NCI-H510A (cell line): ENCODE data around the gene CA7.
A peak's percentile ranks its signal among the peaks of the same experiment; 100 is the strongest.
"Not testable (repeated sequence)": the region's sequence is repeated elsewhere in the genome, so short reads cannot be mapped to it uniquely, and the experiment has no call there.

Source experiments
- DNase-seq: peaks from one replicate; lab custom pipeline; 2025; lab: John Stamatoyannopoulos, UW

Gene CA7

GRCh38 chr16:66873685-66874055 lies 29.5 kb downstream of the CA7 start:
- no peak for DNase-seq

- DNase-seq = no peak
These were observed 30.0 kb downstream of the CA7 start for GRCh38 chr16:66874079-66874775.

- DNase-seq = no peak
These were observed 33.9 kb downstream of the CA7 start for GRCh38 chr16:66878067-66878466.

GRCh38 chr16:66880288-66881013 lies 36.2 kb downstream of the CA7 start, which contains the start of gene PDP2:
Gene PDP2 (plus strand): TSS chr16:66880515. CDS start chr16:66884285, 3,770 bp downstream.
- peak; percentile 88 for DNase-seq

GRCh38 chr16:66881014-66881417 lies 36.8 kb downstream of the CA7 start:
- no peak for DNase-seq

GRCh38 chr16:66881560-66881959 lies 37.3 kb downstream of the CA7 start:
- DNase-seq = no peak

GRCh38 chr16:66881964-66882508 lies 37.8 kb downstream of the CA7 start:
- DNase-seq = no peak

- DNase-seq = no peak
These were observed 38.5 kb downstream of the CA7 start for GRCh38 chr16:66882702-66883101.

- DNase-seq = no peak
These were observed 41.3 kb downstream of the CA7 start for GRCh38 chr16:66885491-66885890.

- no peak for DNase-seq
These were observed 42.1 kb downstream of the CA7 start for GRCh38 chr16:66886321-66886720.

- DNase-seq = no peak
These were observed 42.7 kb downstream of the CA7 start for GRCh38 chr16:66886914-66887313.

- DNase-seq = no peak
These were observed 44.7 kb downstream of the CA7 start for GRCh38 chr16:66888647-66889615.

- no peak for DNase-seq
These were observed 45.4 kb downstream of the CA7 start for GRCh38 chr16:66889622-66890021.

- no peak for DNase-seq
These were observed 46.6 kb downstream of the CA7 start for GRCh38 chr16:66890799-66891198.

GRCh38 chr16:66891360-66891759 lies 47.1 kb downstream of the CA7 start:
- DNase-seq = no peak

- no peak for DNase-seq
These were observed 47.6 kb downstream of the CA7 start for GRCh38 chr16:66891797-66892196.

- DNase-seq = no peak
These were observed 49.8 kb downstream of the CA7 start for GRCh38 chr16:66894055-66894454.

GRCh38 chr16:66894948-66895688 lies 50.9 kb downstream of the CA7 start:
- peak; percentile 27 for DNase-seq

GRCh38 chr16:66895689-66895979 lies 51.4 kb downstream of the CA7 start:
- DNase-seq = no peak

- no peak for DNase-seq
These were observed 51.8 kb downstream of the CA7 start for GRCh38 chr16:66895999-66896398.

- not testable (repeated sequence) for DNase-seq
These were observed 52.5 kb downstream of the CA7 start for GRCh38 chr16:66896682-66897081.

- DNase-seq = no peak
These were observed 54.0 kb downstream of the CA7 start for GRCh38 chr16:66898207-66898606.
